Small intestine (tissue), 7 donors: ENCODE results near the gene IL21R. TPM values are rescaled to one million over a fixed set of nuclear protein-coding genes. Genes with fewer than 3 reads are reported as not detected.

Source experiments
- DNase-seq, 2 donors: peaks; one replicate each; pipeline versions ENCODE4 v3.0.0 to v3.0.0-alpha.2; 2013
- FAIRE-seq: peaks from 2 replicates; lab custom pipeline; 2012; peaks lifted over from hg19 to GRCh38; lab: Jason Lieb, UNC
- H3K27ac ChIP-seq, 3 donors: one replicate each; pipeline ENCODE4 v1.5.1; 2013; ENCODE audit warnings: low read length in 2 of 3, mild to moderate bottlenecking in 2 of 3, control low read depth in 1 of 3, inconsistent platforms in 1 of 3, low read depth in 1 of 3, moderate library complexity in 1 of 3
- H3K27me3 ChIP-seq, 3 donors: one replicate each; pipeline ENCODE4 v1.6.1; 2013; ENCODE audit warnings: low read length in 3 of 3, inconsistent platforms in 1 of 3; ENCODE audit not compliant: control insufficient read depth in 3 of 3, insufficient read depth in 3 of 3
- H3K36me3 ChIP-seq, 3 donors: one replicate each; pipeline ENCODE4 v1.6.1; 2013; ENCODE audit warnings: low read length in 3 of 3, inconsistent platforms in 1 of 3, low read depth in 1 of 3, mild to moderate bottlenecking in 1 of 3, moderate library complexity in 1 of 3; ENCODE audit not compliant: control insufficient read depth in 3 of 3, insufficient read depth in 2 of 3
- H3K4me1 ChIP-seq, 3 donors: one replicate each; pipeline ENCODE4 v1.6.1; 2013; ENCODE audit warnings: low read length in 2 of 3, inconsistent platforms in 1 of 3, low read depth in 1 of 3, mild to moderate bottlenecking in 1 of 3, moderate library complexity in 1 of 3; ENCODE audit not compliant: control insufficient read depth in 3 of 3, insufficient read depth in 2 of 3
- H3K4me3 ChIP-seq, 3 donors: one replicate each; pipeline ENCODE4 v1.5.1; 2013; ENCODE audit warnings: low read length in 3 of 3, control low read depth in 1 of 3, inconsistent platforms in 1 of 3, low read depth in 1 of 3, mild to moderate bottlenecking in 1 of 3, moderate library complexity in 1 of 3
- H3K9me3 ChIP-seq, 2 donors: one replicate each; pipeline ENCODE4 v1.6.1; 2013; ENCODE audit warnings: low read depth in 1 of 2, low read length in 1 of 2; ENCODE audit not compliant: control insufficient read depth in 2 of 2, insufficient read depth in 1 of 2
- WGBS, 3 donors: extraction: QIAGEN DNeasy Blood & Tissue Kit; methylation state at CpG; one replicate each; pipeline ENCODE4 v1.1.7; 2013; 5-methylcytosine and 5-hydroxymethylcytosine counted together
- polyA plus RNA-seq, 4 donors: library from polyadenylated mRNA; stranded (reverse) in 3 of 4; unstranded in 1 of 4; fragments of 200-250 nt in 3 of 4; fragments of 120-200 nt in 1 of 4; gene quantifications; one replicate each; pipeline versions ENCODE4 v1.2.1 to v1.2.3, GENCODE V29; 2013
- donor health status: healthy with polysubstance abuse.
- donor health status: control.
- donor health status: control.
- donor health status: Bipolar disorder and iron deficiency.
- donor health status: healthy.

IL21R gene
- polyA plus RNA-seq, 4 donors: under 0.01 to 0.85 (median 0.33) TPM

GRCh38 chr16:27402964-27403600, 1.1 kb downstream of the IL21R start:
- WGBS, 3 donors: 73 to 78% (median 74%) methylated on average over 20 of the region's 20 CpGs
- peak overlapping the region in 1 of 3 donors; percentile 57 for H3K27ac ChIP-seq
- DNase-seq (no peak), FAIRE-seq (no peak)
- peaks cover 0 to 7% (median 0%) of the 10 kb centered on the region in 3 donors for H3K4me1 ChIP-seq
- peak overlapping the region in 2 of 3 donors; percentile 13 to 44 for H3K4me3 ChIP-seq
- no peaks in the 10 kb centered on the region for H3K9me3 ChIP-seq
- no peaks in the 10 kb centered on the region for H3K27me3 ChIP-seq
- H3K36me3 ChIP-seq: no peaks in the 10 kb centered on the region

- Histone ChIP-seq H3K36me3 (no peaks in the 10 kb centered on the region), H3K4me3 (peak overlapping the region in 1 of 3 donors; percentile 44), H3K9me3 (no peaks in the 10 kb centered on the region), H3K4me1 (peaks cover 0 to 7% (median 0%) of the 10 kb centered on the region in 3 donors), H3K27ac (no peak overlapping the region), H3K27me3 (no peaks in the 10 kb centered on the region)
- no peak for DNase-seq
- 72 to 82% (median 78%) methylated on average over 4 to 6 of the region's 6 CpGs for whole genome bisulfite sequencing, 3 donors
- FAIRE-seq: no peak
Measured at GRCh38 chr16:27403601-27403992, 1.6 kb downstream of the IL21R start.

GRCh38 chr16:27404163-27404823, 2.3 kb downstream of the IL21R start:
- Histone ChIP-seq H3K27me3 (no peaks in the 10 kb centered on the region), H3K36me3 (no peaks in the 10 kb centered on the region), H3K9me3 (no peaks in the 10 kb centered on the region), H3K4me1 (peaks cover 0 to 7% (median 0%) of the 10 kb centered on the region in 3 donors), H3K4me3 (peak overlapping the region in 1 of 3 donors; percentile 10), H3K27ac (no peak overlapping the region)
- FAIRE-seq (no peak), DNase-seq (no peak)
- 69 to 81% (median 73%) methylated on average over 10 of the region's 10 CpGs for WGBS, 3 donors

GRCh38 chr16:27405546-27406451, 3.8 kb downstream of the IL21R start:
- FAIRE-seq: no peak
- no peak for DNase-seq
- no peak overlapping the region for H3K4me3 ChIP-seq
- no peaks in the 10 kb centered on the region for H3K27me3 ChIP-seq
- WGBS, 3 donors: 47 to 55% (median 52%) methylated on average over 16 to 19 of the region's 19 CpGs
- H3K9me3 ChIP-seq: no peaks in the 10 kb centered on the region
- H3K4me1 ChIP-seq: peaks cover 0 to 7% (median 0%) of the 10 kb centered on the region in 3 donors
- H3K36me3 ChIP-seq: no peaks in the 10 kb centered on the region
- H3K27ac ChIP-seq: no peak overlapping the region

GRCh38 chr16:27406511-27407128, 4.6 kb downstream of the IL21R start:
- Histone ChIP-seq H3K4me1 (peaks cover 0 to 5% (median 0%) of the 10 kb centered on the region in 3 donors), H3K36me3 (no peaks in the 10 kb centered on the region), H3K27ac (no peak overlapping the region), H3K27me3 (no peaks in the 10 kb centered on the region), H3K9me3 (no peaks in the 10 kb centered on the region), H3K4me3 (no peak overlapping the region)
- no peak for DNase-seq
- WGBS, 3 donors: 44 to 60% (median 56%) methylated on average over 6 of the region's 6 CpGs
- FAIRE-seq: no peak

- DNase-seq (no peak), FAIRE-seq (no peak)
- Histone ChIP-seq H3K4me1 (no peaks in the 10 kb centered on the region), H3K36me3 (no peaks in the 10 kb centered on the region), H3K27ac (no peak overlapping the region), H3K4me3 (no peak overlapping the region), H3K9me3 (no peaks in the 10 kb centered on the region), H3K27me3 (no peaks in the 10 kb centered on the region)
- 66 to 77% (median 69%) methylated on average over 2 of the region's 2 CpGs for WGBS, 3 donors
Measured at GRCh38 chr16:27407133-27407532, 5.2 kb downstream of the IL21R start.

GRCh38 chr16:27408012-27408601, 6.1 kb downstream of the IL21R start:
- no peak overlapping the region for H3K4me3 ChIP-seq
- H3K9me3 ChIP-seq: no peaks in the 10 kb centered on the region
- H3K4me1 ChIP-seq: no peaks in the 10 kb centered on the region
- WGBS, 3 donors: 51 to 65% (median 64%) methylated on average over 3 of the region's 3 CpGs
- peak in 1 of 2 donors; percentile 17 for DNase-seq
- no peak overlapping the region for H3K27ac ChIP-seq
- no peaks in the 10 kb centered on the region for H3K27me3 ChIP-seq
- no peak for FAIRE-seq
- H3K36me3 ChIP-seq: no peaks in the 10 kb centered on the region
